Neural crest cell (in vitro differentiated cells): ENCODE data around the gene SORBS1. TPM values are rescaled to one million over a fixed set of nuclear protein-coding genes. Genes with fewer than 3 reads are reported as not detected.

Experiments used
- DNase-seq: peaks from one replicate; pipeline ENCODE4 v3.0.0; 2021; ENCODE audit warnings: low read depth, mixed read lengths, low spot score
- H3K27ac Mint-ChIP-seq: one replicate; pipeline ENCODE4 v1.8.0; 2021; ENCODE audit warnings: mild to moderate bottlenecking, mixed read lengths; ENCODE audit not compliant: unreplicated experiment
- H3K27me3 Mint-ChIP-seq: 2 replicates; pipeline ENCODE4 v1.8.0; 2021; ENCODE audit warnings: low read depth, mild to moderate bottlenecking, mixed read lengths
- H3K36me3 Mint-ChIP-seq: 2 replicates; pipeline ENCODE4 v1.8.0; 2021; ENCODE audit warnings: low read depth, mild to moderate bottlenecking, mixed read lengths
- H3K4me1 Mint-ChIP-seq: 2 replicates; pipeline ENCODE4 v1.8.0; 2021; ENCODE audit warnings: mixed read lengths
- H3K4me3 Mint-ChIP-seq: one replicate; pipeline ENCODE4 v1.8.0; 2021; ENCODE audit warnings: mild to moderate bottlenecking, mixed read lengths
- H3K9me3 Mint-ChIP-seq: 2 replicates; pipeline ENCODE4 v1.8.0; 2021; ENCODE audit warnings: mixed read lengths
- CTCF ChIP-seq: fragments of 200-600 bp; sonication (generic); conservative IDR thresholded peaks from 2 replicates; pipeline ENCODE4 v1.5.0; 2021; ENCODE audit warnings: antibody characterized with exemption, mild to moderate bottlenecking
- total RNA-seq: library from RNA; stranded (reverse); gene quantifications from 2 replicates; pipeline ENCODE4 v1.2.1, GENCODE V29; 2021

SORBS1 gene
- total RNA-seq, 1 donor from 2014 or later, result 15.3 TPM

GRCh38 chr10:95295031-95295755 is 266.0 kb downstream of the SORBS1 start:
- no peak for DNase-seq
- Mint-ChIP-seq H3K9me3 (no peaks in the 10 kb centered on the region), H3K27ac (no peak overlapping the region), H3K27me3 (peaks cover 31% of the 10 kb centered on the region), H3K4me3 (peak overlapping the region; percentile 27), H3K4me1 (peaks cover 1% of the 10 kb centered on the region), H3K36me3 (no peaks in the 10 kb centered on the region)
- no peak for TF ChIP-seq CTCF

GRCh38 chr10:95293631-95294030 is 267.5 kb downstream of the SORBS1 start:
- peaks cover 10% of the 10 kb centered on the region for H3K4me1 Mint-ChIP-seq
- no peak for DNase-seq
- no peaks in the 10 kb centered on the region for H3K36me3 Mint-ChIP-seq
- H3K27me3 Mint-ChIP-seq, result peaks cover 44% of the 10 kb centered on the region
- no peak for TF ChIP-seq CTCF
- H3K4me3 Mint-ChIP-seq, result no peak overlapping the region
- H3K27ac Mint-ChIP-seq, result no peak overlapping the region
- H3K9me3 Mint-ChIP-seq, result no peaks in the 10 kb centered on the region

GRCh38 chr10:95291365-95292039 is 269.7 kb downstream of the SORBS1 start:
- no peaks in the 10 kb centered on the region for H3K9me3 Mint-ChIP-seq
- no peak for DNase-seq
- TF ChIP-seq CTCF, result no peak
- peak overlapping the region; percentile 90 for H3K4me3 Mint-ChIP-seq
- no peaks in the 10 kb centered on the region for H3K36me3 Mint-ChIP-seq
- no peak overlapping the region for H3K27ac Mint-ChIP-seq
- peaks cover 59% of the 10 kb centered on the region for H3K27me3 Mint-ChIP-seq
- peaks cover 10% of the 10 kb centered on the region for H3K4me1 Mint-ChIP-seq

- Mint-ChIP-seq H3K4me3 (peak within 1 kb of the TSS; percentile 91), H3K9me3 (no peaks in the 10 kb centered on the region), H3K4me1 (peaks cover 10% of the 10 kb centered on the region), H3K27ac (peak within 1 kb of the TSS; percentile 87), H3K36me3 (no peaks in the 10 kb centered on the region), H3K27me3 (peaks cover 59% of the 10 kb centered on the region)
- TF ChIP-seq CTCF, result peak; percentile 50
- DNase-seq, result peak; percentile 51
Observed at GRCh38 chr10:95290461-95291364, 270.5 kb downstream of the SORBS1 start, which contains the start of gene PDLIM1. Gene PDLIM1 (minus strand): TSS chr10:95291003. CDS start chr10:95290915, 88 bp downstream.

- Mint-ChIP-seq H3K27ac (peak overlapping the region; percentile 65), H3K4me1 (peaks cover 10% of the 10 kb centered on the region), H3K27me3 (peaks cover 56% of the 10 kb centered on the region), H3K4me3 (peak overlapping the region; percentile 91), H3K36me3 (no peaks in the 10 kb centered on the region), H3K9me3 (no peaks in the 10 kb centered on the region)
- peak; percentile 0 for TF ChIP-seq CTCF
- no peak for DNase-seq
Observed at GRCh38 chr10:95289921-95290421, 271.2 kb downstream of the SORBS1 start.
